Hepatocyte (in vitro differentiated cells): ENCODE measurements around the gene PLIN4.

Experiments
- EZH2 ChIP-seq: fragments of 200-600 bp; sonication (generic); IDR thresholded peaks from 2 replicates; pipeline ENCODE4 v1.6.1; 2016; ENCODE audit warnings: antibody characterized with exemption, mild to moderate bottlenecking, borderline replicate concordance
- TF ChIP-seq, protein P1 (sequence below): fragments of 200-600 bp; sonication (generic); IDR thresholded peaks from 2 replicates; pipeline ENCODE4 v1.5.1; 2016; ENCODE audit warnings: antibody characterized with exemption, mild to moderate bottlenecking; ENCODE audit not compliant: poor library complexity

DNA sequence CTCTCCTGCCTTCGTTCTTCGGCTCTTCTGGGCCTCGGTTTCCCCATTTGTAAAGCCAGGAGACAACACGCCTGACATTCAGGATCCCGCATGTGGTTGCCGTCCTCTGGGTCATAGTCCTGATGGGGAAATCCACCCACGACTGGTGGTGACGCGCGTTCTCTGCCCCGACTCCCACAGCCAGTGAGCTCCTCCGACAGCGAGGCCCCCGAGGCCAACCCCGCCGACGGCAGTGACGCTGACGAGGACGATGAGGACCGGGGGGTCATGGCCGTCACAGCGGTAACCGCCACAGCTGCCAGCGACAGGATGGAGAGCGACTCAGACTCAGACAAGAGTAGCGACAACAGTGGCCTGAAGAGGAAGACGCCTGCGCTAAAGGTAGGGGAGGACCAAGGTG is 29.8 kb downstream of the PLIN4 start:
- TF ChIP-seq, protein P1, sequence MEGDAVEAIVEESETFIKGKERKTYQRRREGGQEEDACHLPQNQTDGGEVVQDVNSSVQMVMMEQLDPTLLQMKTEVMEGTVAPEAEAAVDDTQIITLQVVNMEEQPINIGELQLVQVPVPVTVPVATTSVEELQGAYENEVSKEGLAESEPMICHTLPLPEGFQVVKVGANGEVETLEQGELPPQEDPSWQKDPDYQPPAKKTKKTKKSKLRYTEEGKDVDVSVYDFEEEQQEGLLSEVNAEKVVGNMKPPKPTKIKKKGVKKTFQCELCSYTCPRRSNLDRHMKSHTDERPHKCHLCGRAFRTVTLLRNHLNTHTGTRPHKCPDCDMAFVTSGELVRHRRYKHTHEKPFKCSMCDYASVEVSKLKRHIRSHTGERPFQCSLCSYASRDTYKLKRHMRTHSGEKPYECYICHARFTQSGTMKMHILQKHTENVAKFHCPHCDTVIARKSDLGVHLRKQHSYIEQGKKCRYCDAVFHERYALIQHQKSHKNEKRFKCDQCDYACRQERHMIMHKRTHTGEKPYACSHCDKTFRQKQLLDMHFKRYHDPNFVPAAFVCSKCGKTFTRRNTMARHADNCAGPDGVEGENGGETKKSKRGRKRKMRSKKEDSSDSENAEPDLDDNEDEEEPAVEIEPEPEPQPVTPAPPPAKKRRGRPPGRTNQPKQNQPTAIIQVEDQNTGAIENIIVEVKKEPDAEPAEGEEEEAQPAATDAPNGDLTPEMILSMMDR: no peak
- no peak for TF ChIP-seq EZH2
